ENCODE results near the gene ZNF124. TPM values are rescaled to one million over a fixed set of nuclear protein-coding genes. Genes with fewer than 3 reads are reported as not detected.

Gene ZNF124
- polyA plus RNA-seq, 1 of the 3 experiments (the other 2 are of a cell fraction): 2.7 TPM

GRCh38 chr1:247185667-247186066 is 13.8 kb upstream of the ZNF124 start:
- H3K79me2 ChIP-seq (ENCODE audit: insufficient read depth): no peaks in the 10 kb centered on the region
- POLR2A ChIA-PET: no interaction called here
- H3K4me3 ChIP-seq (ENCODE audit: low read depth in 2 of 2, low read length in 1 of 2): no peak overlapping the region
- H3K9me2 ChIP-seq: 0 out of 2 replicates have a peak, but pooled peaks cover 2% of the 10 kb centered on the region
- no peak overlapping the region for H3K9ac ChIP-seq
- no peak for DNase-seq
- no peak overlapping the region for H3K27ac ChIP-seq (ENCODE audit: low read depth in 2 of 2, low read length in 1 of 2)
- TF ChIP-seq MAX (IDR thresholded peaks at IDR 0.05; ENCODE audit: low read depth): no peak
- TF ChIP-seq SIN3A (IDR thresholded peaks at IDR 0.05; ENCODE audit: borderline replicate concordance, low read depth, low read length): no peak
- TF ChIP-seq FOXJ3 (CRISPR knock-in tag; IDR thresholded peaks at IDR 0.05): no peak
- no peak for TF ChIP-seq TCF12 (IDR thresholded peaks at IDR 0.05)
- no peak for TF ChIP-seq GATA2 (CRISPR knock-in tag; IDR thresholded peaks at IDR 0.05)
- no peak for TF ChIP-seq USF1 (IDR thresholded peaks at IDR 0.05; ENCODE audit: borderline replicate concordance, low read depth)
- TF ChIP-seq NRF1 (IDR thresholded peaks at IDR 0.05; ENCODE audit: low read depth, low read length): no peak
- no peak for TF ChIP-seq EZH2phosphoT487 (IDR thresholded peaks at IDR 0.05; ENCODE audit: borderline replicate concordance, low read depth)
- no peaks in the 10 kb centered on the region for H3F3A ChIP-seq (replicated peaks; ENCODE audit: insufficient read depth)
- no peaks in the 10 kb centered on the region for H3K27me3 ChIP-seq (ENCODE audit: insufficient read depth)
- CTCF ChIA-PET: no interaction called here
- H3K4me1 ChIP-seq (ENCODE audit: control insufficient read depth in 1 of 2, insufficient read depth in 2 of 2, low read depth in 1 of 2, low read length in 1 of 2): no peaks in the 10 kb centered on the region; a peak in 1 of 4 replicates
- H3K36me3 ChIP-seq (replicated peaks in 1 of 2; ENCODE audit: control insufficient read depth in 1 of 2, insufficient read depth in 2 of 2, low read length in 1 of 2): peaks cover 20 to 44% of the 10 kb centered on the region in 2 experiments
- no peak overlapping the region for H2AFZ ChIP-seq (ENCODE audit: low read depth)
- no peak overlapping the region for H3K4me2 ChIP-seq
- no peaks in the 10 kb centered on the region for H4K20me1 ChIP-seq (ENCODE audit: insufficient read depth)
- WGBS (ENCODE audit: low lambda C conversion rate): 80% methylated on average over 4 of the region's 4 CpGs
- H3K9me3 ChIP-seq: peaks cover 36% of the 10 kb centered on the region

- H3K27ac ChIP-seq (ENCODE audit: low read depth in 2 of 2, low read length in 1 of 2): no peak overlapping the region
- TF ChIP-seq POLR2AphosphoS5 (IDR thresholded peaks at IDR 0.05; ENCODE audit: low read depth, low read length): no peak
- TF ChIP-seq RXRA (IDR thresholded peaks at IDR 0.05; ENCODE audit: borderline replicate concordance, low read depth): no peak
- no peak for TF ChIP-seq FOXJ3 (CRISPR knock-in tag; IDR thresholded peaks at IDR 0.05)
- no peak for TF ChIP-seq JUND (IDR thresholded peaks at IDR 0.05)
- no peak for TF ChIP-seq RAD21 (IDR thresholded peaks at IDR 0.05; ENCODE audit: low read length)
- TF ChIP-seq FOSL2 (IDR thresholded peaks at IDR 0.05; ENCODE audit: borderline replicate concordance, low read depth): no peak
- TF ChIP-seq PBX3 (IDR thresholded peaks at IDR 0.05): no peak
- TF ChIP-seq EP300 (IDR thresholded peaks at IDR 0.05; ENCODE audit: borderline replicate concordance in 1 of 2, low read depth in 1 of 2, low read length in 1 of 2): no peak
- TF ChIP-seq CHD2 (IDR thresholded peaks at IDR 0.05; ENCODE audit: low read length, partially characterized antibody): no peak
- no peak for TF ChIP-seq TAF1 (IDR thresholded peaks at IDR 0.05; ENCODE audit: borderline replicate concordance, low read depth, low read length)
- no peak for TF ChIP-seq MEF2A (IDR thresholded peaks at IDR 0.05; ENCODE audit: borderline replicate concordance, low read depth)
- TF ChIP-seq EZH2phosphoT487 (IDR thresholded peaks at IDR 0.05; ENCODE audit: borderline replicate concordance, low read depth): no peak
- no peak for TF ChIP-seq USF2 (IDR thresholded peaks at IDR 0.05; ENCODE audit: borderline replicate concordance, low read depth, low read length)
- no peak for TF ChIP-seq NFIC (IDR thresholded peaks at IDR 0.05; ENCODE audit: borderline replicate concordance)
- TF ChIP-seq GATA2 (CRISPR knock-in tag; IDR thresholded peaks at IDR 0.05): no peak
- no peak for TF ChIP-seq MXI1 (IDR thresholded peaks at IDR 0.05; ENCODE audit: low read depth, low read length)
- no peak for TF ChIP-seq ELF1 (IDR thresholded peaks at IDR 0.05)
- TF ChIP-seq IRF3 (IDR thresholded peaks at IDR 0.05; ENCODE audit: low read depth, low read length): no peak
- TF ChIP-seq FOXM1 (IDR thresholded peaks at IDR 0.05; ENCODE audit: low read depth): no peak
- no peaks in the 10 kb centered on the region for H3K27me3 ChIP-seq (ENCODE audit: insufficient read depth)
- 0 out of 2 replicates have a peak, but pooled peaks cover 2% of the 10 kb centered on the region for H3K9me2 ChIP-seq
- DNase-seq: no peak
- ChIA-PET CTCF (no interaction called here), POLR2A (no interaction called here)
- no peaks in the 10 kb centered on the region; a peak in 1 of 4 replicates for H3K4me1 ChIP-seq (ENCODE audit: control insufficient read depth in 1 of 2, insufficient read depth in 2 of 2, low read depth in 1 of 2, low read length in 1 of 2)
- H3K79me2 ChIP-seq (ENCODE audit: insufficient read depth): no peaks in the 10 kb centered on the region
- H3K4me3 ChIP-seq (ENCODE audit: low read depth in 2 of 2, low read length in 1 of 2): no peak overlapping the region
- no peaks in the 10 kb centered on the region for H3F3A ChIP-seq (replicated peaks; ENCODE audit: insufficient read depth)
- no peaks in the 10 kb centered on the region for H4K20me1 ChIP-seq (ENCODE audit: insufficient read depth)
- H3K4me2 ChIP-seq: no peak overlapping the region
- H2AFZ ChIP-seq (ENCODE audit: low read depth): no peak overlapping the region
- H3K9me3 ChIP-seq: peaks cover 22% of the 10 kb centered on the region
- WGBS (ENCODE audit: low lambda C conversion rate): 91% methylated on average over 3 of the region's 4 CpGs
- H3K36me3 ChIP-seq (replicated peaks in 1 of 2; ENCODE audit: control insufficient read depth in 1 of 2, insufficient read depth in 2 of 2, low read length in 1 of 2): peaks cover 6 to 30% of the 10 kb centered on the region in 2 experiments
- H3K9ac ChIP-seq: no peak overlapping the region
Observed at GRCh38 chr1:247184254-247184653, 12.4 kb upstream of the ZNF124 start.

Data from SK-N-SH (cell line).